GM18909 (cell line): Measurements from ENCODE around the gene COL5A1.

Experiments
- ATAC-seq: cut with Tn5 transposase; IDR thresholded peaks from one replicate; pipeline ENCODE4 v1.9.1; 2021; ENCODE audit warnings: mild to moderate bottlenecking; ENCODE audit not compliant: unreplicated experiment, poor library complexity

Gene COL5A1

GRCh38 chr9:134688661-134689320 is 47.2 kb downstream of the COL5A1 start:
- ATAC-seq: no peak

DNA sequence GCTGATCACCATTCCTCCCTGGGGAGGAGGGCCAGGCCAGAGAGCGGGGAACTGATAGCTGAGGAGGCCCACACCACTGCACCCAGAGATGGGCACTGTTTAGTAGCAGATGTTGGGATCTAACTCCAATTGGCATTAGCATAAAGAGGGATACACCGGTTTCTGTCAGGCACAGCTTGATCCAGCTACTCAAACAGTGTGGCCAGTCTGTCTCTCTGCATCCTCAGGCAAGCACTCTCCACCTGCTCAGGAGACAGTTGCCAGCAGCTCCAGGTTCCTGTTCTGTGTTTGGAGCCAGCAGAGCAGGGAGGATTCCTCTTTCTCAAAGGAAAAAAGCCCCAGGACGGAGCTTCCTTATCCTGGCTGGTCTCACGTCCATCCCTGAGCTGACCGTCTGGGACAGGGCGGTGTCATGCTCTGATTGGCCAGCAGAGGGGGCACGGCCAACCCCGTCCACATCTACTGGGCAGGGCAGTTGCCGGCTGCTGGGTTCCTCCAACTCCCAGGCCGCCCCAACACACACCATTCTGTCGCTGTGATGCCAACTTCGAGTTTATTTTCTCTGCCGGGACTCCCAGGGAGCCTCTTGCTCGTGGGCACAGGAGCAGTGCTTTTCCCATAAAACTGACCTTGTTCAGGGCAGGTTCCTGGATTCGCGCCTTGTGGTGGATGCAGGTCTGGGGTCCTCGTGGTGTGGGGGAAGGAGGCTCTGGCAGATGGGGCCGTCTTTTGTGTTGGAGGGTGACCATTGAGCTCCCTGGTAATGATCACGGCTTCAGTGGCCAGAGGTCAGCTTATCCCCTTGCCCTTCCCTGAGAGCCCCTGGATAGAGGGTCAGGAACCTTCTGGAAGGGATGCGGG is 47.9 kb downstream of the COL5A1 start:
- no peak for ATAC-seq

DNA sequence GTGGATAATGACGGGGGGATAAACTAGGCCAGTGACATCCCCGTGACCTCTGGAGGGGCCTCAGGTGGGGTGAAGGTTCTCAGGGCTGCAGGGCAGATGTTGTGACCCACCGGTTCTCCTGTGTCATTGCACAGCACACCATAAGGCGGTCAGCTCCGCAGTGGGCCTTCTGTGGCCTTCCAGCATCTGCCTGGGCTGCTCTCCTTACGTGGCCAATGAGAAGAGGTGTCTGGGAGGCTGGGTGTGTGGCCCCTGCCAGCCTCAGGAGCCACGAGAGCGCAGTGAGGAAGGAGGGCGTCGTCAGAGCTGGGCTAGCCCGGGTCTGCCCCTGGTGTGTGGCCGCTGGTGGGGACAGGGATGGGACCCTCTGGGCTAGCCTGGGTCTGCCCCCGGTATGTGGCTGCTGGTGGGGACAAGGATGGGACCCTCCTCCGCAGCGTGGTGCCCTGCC is 48.7 kb downstream of the COL5A1 start:
- no peak for ATAC-seq

DNA sequence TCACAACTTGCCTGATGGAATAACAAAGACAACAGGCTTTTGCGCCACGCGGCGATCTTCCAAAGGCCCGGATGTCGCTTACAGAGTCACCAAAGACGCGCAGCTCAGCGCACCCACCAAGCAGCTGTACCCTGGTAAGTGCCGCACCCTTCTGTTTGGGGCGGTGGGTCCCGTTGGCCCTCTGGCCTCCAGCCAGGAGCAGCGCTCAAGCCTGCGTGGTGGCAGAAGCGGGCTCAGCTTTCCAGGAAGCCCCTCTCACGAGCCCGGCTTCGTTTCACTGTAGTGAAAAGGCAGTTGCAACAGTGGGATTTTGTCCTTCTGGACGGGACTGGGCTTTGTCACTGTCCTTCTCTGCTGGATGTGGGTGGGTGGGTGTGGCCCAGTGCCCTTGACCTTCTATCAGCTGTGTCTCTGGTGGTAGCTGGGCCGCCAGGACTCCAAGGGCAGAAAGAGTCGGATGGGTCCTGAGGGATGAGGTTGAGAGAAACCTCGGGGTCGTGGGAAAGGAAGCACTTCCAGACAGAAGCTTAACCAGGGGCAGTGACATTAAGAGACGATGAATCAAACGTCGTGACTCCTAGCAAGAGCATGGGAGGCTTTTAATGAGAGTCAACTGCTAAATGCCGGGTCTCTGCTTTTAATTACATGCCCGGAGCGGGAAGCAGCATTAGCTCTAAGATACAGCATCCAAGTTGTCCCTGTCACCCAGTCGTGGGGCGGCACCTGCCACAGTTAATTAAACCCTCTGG is 49.5 kb downstream of the COL5A1 start:
- ATAC-seq: no peak

DNA sequence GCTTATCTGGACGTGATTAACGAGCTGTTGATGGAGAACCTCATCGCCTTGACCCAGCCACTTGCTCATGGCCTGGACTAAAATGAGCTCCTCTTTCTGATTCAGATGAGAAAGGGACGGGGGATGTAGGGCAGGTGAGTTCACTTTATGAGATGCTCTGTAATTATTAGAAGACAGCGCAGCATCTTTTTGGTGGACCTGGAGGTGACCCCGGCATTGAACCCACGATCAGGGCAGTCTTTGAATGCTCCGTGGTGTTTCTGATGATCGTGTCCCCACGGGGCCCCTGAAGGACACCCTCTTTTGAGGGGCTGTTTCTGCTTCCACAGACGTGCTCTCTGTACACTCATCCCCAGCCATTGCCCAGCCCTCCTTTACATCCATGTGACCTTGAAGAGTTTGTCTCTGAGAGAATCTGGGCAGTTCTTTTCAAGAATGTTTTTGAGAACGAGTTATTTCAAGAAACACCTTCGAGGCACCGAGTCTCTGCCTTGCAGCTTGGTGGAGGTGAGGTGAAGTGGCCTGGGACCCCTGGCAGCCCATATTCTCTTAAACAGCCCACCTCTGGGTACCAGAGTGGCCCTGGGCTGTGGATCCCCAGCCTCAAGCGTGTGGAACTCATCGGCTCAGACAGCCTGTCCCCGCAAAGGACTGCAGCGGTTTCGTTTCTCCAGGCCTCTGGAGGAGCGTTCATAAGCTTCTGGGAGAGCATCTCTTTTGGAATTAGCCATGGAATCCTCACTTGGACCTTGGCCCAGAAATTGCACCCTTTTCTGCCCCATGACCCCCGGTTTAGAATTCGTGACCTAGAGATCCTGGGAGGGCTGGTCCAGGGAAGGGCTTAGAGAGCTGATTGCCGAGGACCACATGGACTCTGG is 50.3 kb downstream of the COL5A1 start:
- no peak for ATAC-seq

DNA sequence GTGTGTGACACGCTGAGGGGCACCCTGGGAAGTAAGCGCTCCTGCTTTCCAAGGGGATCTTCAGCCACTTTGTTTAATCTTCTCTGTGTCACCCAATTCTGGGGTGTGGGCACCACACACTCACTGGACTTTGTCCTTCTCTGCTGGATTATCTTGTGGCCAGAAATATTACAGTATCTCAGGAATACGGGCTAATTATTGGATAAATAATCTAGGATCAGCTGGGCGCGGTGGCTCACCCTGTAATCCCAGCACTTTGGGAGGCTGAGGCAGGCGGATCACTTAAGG is 50.9 kb downstream of the COL5A1 start:
- ATAC-seq: no peak

- no peak for ATAC-seq
These were observed 51.4 kb downstream of the COL5A1 start for GRCh38 chr9:134693011-134693410.

- ATAC-seq: no peak
These were observed 52.2 kb downstream of the COL5A1 start for GRCh38 chr9:134693641-134694367.

DNA sequence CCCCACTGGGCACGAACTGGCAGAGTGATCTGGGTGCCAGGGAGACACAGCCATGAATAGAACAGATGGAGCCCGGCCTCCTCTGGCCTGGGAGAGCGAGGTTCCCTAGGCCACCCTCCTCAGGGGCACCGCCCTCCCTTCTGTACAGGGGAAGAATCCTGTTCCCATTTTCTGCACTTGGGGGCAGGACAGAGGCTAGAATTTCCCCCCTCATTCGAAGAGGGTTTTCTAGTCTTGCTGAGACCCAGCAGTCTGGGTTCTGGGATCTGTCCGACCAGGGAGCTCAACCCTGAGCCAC is 52.7 kb downstream of the COL5A1 start:
- no peak for ATAC-seq

DNA sequence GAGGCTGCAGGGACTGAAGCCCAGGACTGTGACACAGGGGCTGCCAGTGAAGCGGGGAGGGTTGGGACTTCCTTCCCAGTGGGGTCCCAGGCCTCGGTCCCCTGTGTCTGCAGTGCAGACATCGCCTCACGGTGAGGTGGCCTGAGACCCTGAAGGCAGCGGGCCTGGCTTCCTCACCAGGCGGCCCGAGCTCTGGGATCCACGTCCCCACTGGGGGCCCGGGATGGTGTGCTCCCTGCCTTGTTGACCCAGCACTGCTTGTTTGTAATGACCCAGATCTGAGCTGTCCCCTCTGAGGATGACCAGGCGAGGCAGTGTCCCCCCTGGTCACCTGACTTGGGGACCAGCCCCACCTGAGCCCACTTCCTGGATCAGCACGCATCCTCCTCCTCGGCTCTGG is 53.1 kb downstream of the COL5A1 start:
- ATAC-seq: no peak

GRCh38 chr9:134695144-134695543 is 53.5 kb downstream of the COL5A1 start:
- no peak for ATAC-seq

GRCh38 chr9:134696433-134696832 is 54.8 kb downstream of the COL5A1 start:
- no peak for ATAC-seq

DNA sequence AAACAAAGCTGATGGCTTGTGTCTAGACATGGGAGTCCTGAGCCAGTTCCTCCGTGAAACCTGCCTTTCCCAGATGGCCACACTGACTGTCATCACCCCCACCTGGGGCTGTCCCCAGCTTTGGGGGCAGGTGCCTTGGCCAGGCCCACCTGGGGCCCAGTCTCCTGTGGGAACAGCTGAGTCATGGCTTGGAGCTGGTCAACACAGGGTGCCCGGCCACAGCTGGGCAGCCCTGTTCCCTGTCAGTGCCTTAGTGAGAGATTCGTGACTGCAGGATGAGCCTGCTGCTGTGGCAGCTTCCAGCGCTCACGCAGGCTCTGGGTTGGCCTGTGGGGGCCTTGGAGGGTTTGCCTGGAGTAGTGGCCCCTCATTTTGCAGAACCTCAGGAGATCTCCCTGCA is 56.5 kb downstream of the COL5A1 start:
- ATAC-seq: no peak

DNA sequence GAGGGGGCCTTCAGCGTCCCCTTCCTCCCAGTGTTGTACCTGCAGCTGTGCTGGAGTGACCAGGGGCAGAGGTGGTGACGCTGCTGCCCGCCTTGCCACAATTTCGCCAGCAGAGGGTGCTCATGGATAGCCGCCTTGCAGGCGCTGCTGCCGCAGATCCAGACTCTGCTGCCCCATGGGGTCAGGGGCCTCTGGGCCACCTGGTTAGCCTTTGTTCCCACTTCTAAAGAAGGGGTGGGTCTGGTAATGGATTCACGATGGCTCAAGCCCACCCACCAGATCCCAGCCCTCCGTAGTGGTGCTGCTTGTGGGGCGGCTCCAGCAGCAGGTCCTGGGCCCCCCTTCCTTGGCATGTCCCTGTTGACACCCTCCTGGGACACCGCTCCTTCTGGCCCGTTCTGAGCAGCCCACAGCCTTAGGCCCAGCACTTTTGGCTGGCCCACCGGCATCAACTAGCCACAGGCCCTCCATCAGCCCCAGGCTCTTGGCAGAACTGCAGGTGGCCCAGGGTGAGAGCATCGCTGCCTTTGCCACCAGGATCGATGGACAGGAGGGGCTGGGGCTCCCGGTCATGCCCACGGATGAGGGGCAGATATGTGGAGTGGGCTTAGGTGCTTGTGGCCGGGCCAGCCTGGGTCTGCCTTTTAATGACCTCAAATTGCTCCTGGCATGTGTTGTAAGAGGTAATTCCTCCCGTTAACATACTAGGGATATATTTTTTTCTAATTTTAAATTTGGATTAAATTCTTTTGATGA is 57.2 kb downstream of the COL5A1 start:
- no peak for ATAC-seq

DNA sequence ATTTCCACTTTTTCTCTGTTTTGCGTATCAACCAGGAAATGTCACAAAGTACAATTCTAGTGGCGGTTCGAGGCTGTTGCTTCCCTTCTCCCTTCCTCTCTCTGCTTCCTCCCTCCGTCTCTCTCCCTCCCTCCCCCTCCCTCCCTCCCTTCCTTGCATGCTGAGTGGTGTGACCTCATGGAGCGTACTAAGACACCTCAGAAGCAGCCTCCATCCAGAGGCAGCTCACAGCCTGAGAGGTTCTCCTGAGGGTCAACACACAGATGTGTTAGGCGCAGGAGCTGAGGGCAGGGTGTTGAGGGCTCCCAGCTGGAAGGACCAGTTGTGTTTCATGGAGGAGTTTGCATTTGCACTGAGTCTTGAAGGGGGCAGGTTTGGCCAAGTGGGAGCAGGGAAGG is 57.7 kb downstream of the COL5A1 start:
- ATAC-seq: no peak

GRCh38 chr9:134700636-134701350 is 59.2 kb downstream of the COL5A1 start:
- no peak for ATAC-seq

- no peak for ATAC-seq
These were observed 60.1 kb downstream of the COL5A1 start for GRCh38 chr9:134701581-134702259.

GRCh38 chr9:134702291-134702690 is 60.7 kb downstream of the COL5A1 start:
- ATAC-seq: no peak
